ENCODE measurements around the gene PRR9. TPM values are rescaled to one million over a fixed set of nuclear protein-coding genes. Genes with fewer than 3 reads are reported as not detected.
A peak's percentile ranks its signal among the peaks of the same experiment; 100 is the strongest.
"Not testable (repeated sequence)": the region's sequence is repeated elsewhere in the genome, so short reads cannot be mapped to it uniquely, and the experiment has no call there.

The PRR9 gene
- total and polyA plus RNA-seq, 8 donors = not detected

DNA sequence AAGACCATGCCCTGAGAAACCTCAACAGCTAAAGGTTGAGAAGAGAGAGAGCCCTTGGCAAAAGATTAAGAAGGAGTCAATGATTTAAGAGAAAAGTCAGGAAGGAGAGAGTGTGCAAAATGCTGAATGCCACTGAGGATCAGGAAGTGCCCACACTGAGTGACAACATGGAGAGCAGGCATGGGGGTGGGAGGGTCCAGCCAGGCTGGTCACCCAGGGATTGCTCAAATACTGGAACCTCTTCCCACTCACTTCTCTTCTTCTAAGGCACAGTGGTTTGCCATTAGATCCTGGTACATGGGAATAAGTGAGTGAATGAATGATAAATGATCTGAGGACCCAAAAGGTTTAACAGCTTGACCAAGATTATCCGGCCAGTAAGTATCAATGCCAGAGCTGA, 11.1 kb downstream of the PRR9 start:
- H3K36me3 ChIP-seq = no peaks in the 10 kb centered on the region
- no peaks in the 10 kb centered on the region for H3K9me3 ChIP-seq
- TF ChIP-seq, protein P1, sequence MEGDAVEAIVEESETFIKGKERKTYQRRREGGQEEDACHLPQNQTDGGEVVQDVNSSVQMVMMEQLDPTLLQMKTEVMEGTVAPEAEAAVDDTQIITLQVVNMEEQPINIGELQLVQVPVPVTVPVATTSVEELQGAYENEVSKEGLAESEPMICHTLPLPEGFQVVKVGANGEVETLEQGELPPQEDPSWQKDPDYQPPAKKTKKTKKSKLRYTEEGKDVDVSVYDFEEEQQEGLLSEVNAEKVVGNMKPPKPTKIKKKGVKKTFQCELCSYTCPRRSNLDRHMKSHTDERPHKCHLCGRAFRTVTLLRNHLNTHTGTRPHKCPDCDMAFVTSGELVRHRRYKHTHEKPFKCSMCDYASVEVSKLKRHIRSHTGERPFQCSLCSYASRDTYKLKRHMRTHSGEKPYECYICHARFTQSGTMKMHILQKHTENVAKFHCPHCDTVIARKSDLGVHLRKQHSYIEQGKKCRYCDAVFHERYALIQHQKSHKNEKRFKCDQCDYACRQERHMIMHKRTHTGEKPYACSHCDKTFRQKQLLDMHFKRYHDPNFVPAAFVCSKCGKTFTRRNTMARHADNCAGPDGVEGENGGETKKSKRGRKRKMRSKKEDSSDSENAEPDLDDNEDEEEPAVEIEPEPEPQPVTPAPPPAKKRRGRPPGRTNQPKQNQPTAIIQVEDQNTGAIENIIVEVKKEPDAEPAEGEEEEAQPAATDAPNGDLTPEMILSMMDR (IDR thresholded peaks at IDR 0.05) = no peak
- no peak overlapping the region for H3K4me3 ChIP-seq
- WGBS, 2 donors = 52 to 56% methylated on average over 1 of the region's 1 CpG
- no peaks in the 10 kb centered on the region for H3K4me1 ChIP-seq
- FAIRE-seq (no peak), ATAC-seq (no peak), DNase-seq (no peak)
- intact Hi-C loops (cut with DNase I) = no loop called here
- peaks cover 0 to 4% (median 0%) of the 10 kb centered on the region in 4 donors for H3K27me3 ChIP-seq
- no peak overlapping the region for H3K27ac ChIP-seq

DNA sequence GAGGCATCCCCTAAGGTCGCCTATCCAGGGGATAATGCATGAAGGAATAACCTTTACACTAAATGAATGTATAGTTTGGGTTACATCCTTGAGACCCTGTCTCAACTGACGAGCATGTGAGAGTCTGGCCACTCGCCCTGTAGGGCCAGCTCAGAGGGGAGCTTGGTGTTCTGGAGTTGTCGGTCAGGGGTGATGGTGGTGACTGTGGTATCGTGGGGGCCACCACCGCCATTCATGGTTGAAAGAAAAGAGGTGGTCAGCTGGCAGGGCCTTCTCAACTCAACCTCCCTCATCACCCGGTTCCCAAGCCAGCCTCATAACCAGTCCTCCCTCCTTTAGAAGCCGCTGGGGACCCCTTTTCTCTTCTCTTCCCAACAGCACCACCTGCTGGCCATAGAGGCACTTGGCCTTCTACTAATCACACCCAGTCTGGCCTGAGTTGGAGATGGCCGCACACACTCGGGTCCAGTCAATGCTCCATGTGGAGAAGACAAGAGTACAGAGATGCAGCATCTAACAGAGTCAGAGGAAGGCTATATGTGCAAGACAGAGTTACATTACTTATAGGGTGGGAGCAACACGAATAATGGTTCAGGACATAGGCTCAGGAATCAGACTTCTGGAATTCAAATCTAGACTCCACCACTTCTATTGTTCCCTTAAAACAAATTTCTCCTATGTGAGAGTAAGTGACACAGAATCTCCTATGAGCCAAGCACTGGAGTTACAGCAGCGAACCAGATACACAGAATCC, 11.9 kb downstream of the PRR9 start:
- WGBS, 2 donors = 40 to 42% methylated on average over 12 of the region's 12 CpGs
- peak in 3 of 4 donors; percentile 58 to 78 (median 64) for ATAC-seq
- not testable (repeated sequence) for FAIRE-seq

DNA sequence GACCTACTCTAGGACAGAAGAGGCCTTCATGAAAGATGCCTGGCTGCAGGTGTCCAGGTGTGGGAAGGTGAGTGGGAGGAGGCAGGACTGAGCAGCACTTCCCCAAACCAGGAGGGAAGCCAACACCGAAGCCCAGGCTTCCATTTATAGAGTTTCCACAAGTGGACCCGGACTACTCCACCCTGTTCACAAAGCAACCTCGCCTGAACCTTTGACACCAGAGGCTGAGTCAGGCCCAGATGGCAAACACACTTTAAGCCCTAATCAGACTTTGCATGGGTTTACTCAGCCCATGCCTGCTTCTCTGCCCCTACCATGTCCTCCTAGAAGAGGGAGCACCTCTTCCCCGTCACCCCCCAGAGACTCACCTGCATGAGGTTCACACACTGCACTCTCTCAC, 14.0 kb downstream of the PRR9 start:
- ATAC-seq (peak in 1 of 4 donors; percentile 46), DNase-seq (no peak), FAIRE-seq (no peak)
- Histone ChIP-seq H3K4me3 (no peak overlapping the region), H3K9me3 (no peaks in the 10 kb centered on the region), H3K4me1 (no peaks in the 10 kb centered on the region), H3K27me3 (peaks cover 0 to 4% (median 0%) of the 10 kb centered on the region in 4 donors), H3K36me3 (no peaks in the 10 kb centered on the region), H3K27ac (no peak overlapping the region)
- intact Hi-C loops (cut with DNase I) = no loop called here
- TF ChIP-seq, protein P1 (IDR thresholded peaks at IDR 0.05) = no peak
- 80 to 81% methylated on average over 4 of the region's 4 CpGs for WGBS, 2 donors

More for the DNA sequence above, 11.9 kb downstream of the PRR9 start:
- intact Hi-C loops (cut with DNase I); H3K9me3 ChIP-seq; H3K36me3 ChIP-seq; H3K27ac ChIP-seq; H3K4me1 ChIP-seq; H3K4me3 ChIP-seq; H3K27me3 ChIP-seq: not testable (repeated sequence)
- DNase-seq = peak in 2 of 6 donors; percentile 13 to 29
- TF ChIP-seq, protein P1 (IDR thresholded peaks at IDR 0.05) = peak; percentile 13 to 39 (median 28)

DNA sequence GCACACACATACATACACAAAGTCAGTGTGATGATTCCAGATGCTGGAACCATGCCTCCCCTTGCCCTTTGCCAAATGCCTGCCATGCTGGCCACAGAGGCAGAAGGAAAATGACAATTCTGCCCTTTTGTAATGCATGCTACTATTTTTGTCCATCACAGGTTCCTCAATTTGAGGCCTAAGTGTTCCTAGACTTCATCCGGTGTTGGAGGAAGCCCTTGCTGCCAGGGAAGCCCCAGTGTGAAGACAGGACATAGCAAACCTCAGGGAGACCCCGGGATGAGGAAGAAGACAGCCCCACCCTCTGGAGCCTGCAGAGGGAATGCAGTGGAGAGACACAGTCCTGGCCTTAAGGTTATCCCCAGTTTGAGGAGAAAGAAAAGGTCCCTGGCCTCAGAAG, 14.4 kb downstream of the PRR9 start:
- H3K4me1 ChIP-seq = no peaks in the 10 kb centered on the region
- intact Hi-C loops (cut with DNase I) = no loop called here
- DNase-seq = no peak
- ATAC-seq = no peak
- 55 to 65% methylated on average over 2 of the region's 2 CpGs for WGBS, 2 donors
- H3K27ac ChIP-seq = no peak overlapping the region
- TF ChIP-seq, protein P1 (IDR thresholded peaks at IDR 0.05) = no peak
- peaks cover 0 to 4% (median 0%) of the 10 kb centered on the region in 4 donors for H3K27me3 ChIP-seq
- no peak for FAIRE-seq
- no peaks in the 10 kb centered on the region for H3K36me3 ChIP-seq
- no peaks in the 10 kb centered on the region for H3K9me3 ChIP-seq
- no peak overlapping the region for H3K4me3 ChIP-seq

DNA sequence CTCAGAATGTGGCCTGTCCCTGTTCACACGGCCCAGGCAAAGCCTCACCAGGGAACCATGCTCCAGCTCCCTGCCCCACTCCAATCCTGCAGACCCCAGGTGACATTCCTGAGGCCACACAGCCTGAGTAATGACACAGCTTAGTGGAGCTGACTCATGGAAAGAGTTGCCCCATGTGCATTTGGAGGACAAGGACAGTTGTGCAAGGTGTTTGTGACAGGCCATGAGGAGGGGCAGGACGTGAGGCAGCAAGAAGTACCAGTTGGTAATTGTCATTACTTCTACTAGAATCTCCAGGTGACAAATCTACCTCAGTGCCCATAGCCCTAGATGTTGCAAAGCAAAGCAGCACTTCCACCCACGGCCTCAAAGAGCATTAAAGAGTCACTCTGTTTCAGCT, 15.2 kb downstream of the PRR9 start:
- Histone ChIP-seq H3K4me3 (no peak overlapping the region), H3K27me3 (peaks cover 0 to under 1% (median 0%) of the 10 kb centered on the region in 4 donors), H3K9me3 (no peaks in the 10 kb centered on the region), H3K36me3 (no peaks in the 10 kb centered on the region), H3K27ac (no peak overlapping the region), H3K4me1 (no peaks in the 10 kb centered on the region)
- TF ChIP-seq, protein P1 (IDR thresholded peaks at IDR 0.05) = no peak
- DNase-seq (no peak), ATAC-seq (no peak), FAIRE-seq (no peak)
- intact Hi-C loops (cut with DNase I) = no loop called here
- WGBS, 2 donors = 58 to 68% methylated on average over 3 of the region's 3 CpGs

All from pancreas (tissue), 10 donors.